Hepatocyte (in vitro differentiated cells): ENCODE results near the gene NXPH4.

Source experiments
- EZH2 ChIP-seq: fragments of 200-600 bp; sonication (generic); IDR thresholded peaks from 2 replicates; pipeline ENCODE4 v1.6.1; 2016; ENCODE audit warnings: antibody characterized with exemption, mild to moderate bottlenecking, borderline replicate concordance
- EZH2phosphoT487 ChIP-seq: fragments of 200-600 bp; sonication (generic); IDR thresholded peaks from one replicate; pipeline ENCODE4 v1.6.1; 2018; ENCODE audit warnings: antibody characterized with exemption, mild to moderate bottlenecking, low read depth, moderate library complexity; ENCODE audit not compliant: unreplicated experiment, severe bottlenecking
- TF ChIP-seq, protein P1 (sequence below): fragments of 200-600 bp; sonication (generic); IDR thresholded peaks from 2 replicates; pipeline ENCODE4 v1.5.1; 2016; ENCODE audit warnings: antibody characterized with exemption, mild to moderate bottlenecking; ENCODE audit not compliant: poor library complexity

DNA sequence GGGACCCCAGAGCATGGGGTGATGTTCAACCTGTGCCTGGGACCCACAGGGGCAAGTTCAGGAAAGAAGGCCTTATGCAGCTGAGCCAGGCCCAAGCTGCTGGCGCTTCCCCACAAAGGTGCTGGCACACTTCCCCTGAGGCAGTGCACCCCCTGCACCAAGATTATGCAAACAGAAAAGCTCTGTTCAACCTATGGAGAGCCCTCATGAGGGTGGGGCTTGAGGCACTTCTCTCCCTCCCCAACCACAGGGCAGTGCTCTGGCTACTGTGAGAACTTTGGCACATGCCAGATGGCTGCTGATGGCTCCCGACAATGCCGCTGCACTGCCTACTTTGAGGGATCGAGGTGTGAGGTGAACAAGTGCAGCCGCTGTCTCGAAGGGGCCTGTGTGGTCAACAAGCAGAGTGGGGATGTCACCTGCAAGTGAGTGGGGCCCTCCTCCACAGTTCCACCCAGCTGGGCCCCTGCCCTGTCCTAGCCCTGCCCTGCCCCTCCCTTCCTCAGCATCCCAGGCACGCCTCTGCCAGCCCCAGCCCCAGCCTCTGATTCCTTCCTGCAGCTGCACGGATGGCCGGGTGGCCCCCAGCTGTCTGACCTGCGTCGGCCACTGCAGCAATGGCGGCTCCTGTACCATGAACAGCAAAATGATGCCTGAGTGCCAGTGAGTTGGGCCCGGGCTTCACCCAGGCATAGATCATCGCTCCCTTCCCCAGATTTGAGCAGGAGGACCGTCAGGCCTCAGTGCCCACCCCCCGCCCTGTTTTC is 5.5 kb upstream of the NXPH4 start:
- TF ChIP-seq, protein P1, sequence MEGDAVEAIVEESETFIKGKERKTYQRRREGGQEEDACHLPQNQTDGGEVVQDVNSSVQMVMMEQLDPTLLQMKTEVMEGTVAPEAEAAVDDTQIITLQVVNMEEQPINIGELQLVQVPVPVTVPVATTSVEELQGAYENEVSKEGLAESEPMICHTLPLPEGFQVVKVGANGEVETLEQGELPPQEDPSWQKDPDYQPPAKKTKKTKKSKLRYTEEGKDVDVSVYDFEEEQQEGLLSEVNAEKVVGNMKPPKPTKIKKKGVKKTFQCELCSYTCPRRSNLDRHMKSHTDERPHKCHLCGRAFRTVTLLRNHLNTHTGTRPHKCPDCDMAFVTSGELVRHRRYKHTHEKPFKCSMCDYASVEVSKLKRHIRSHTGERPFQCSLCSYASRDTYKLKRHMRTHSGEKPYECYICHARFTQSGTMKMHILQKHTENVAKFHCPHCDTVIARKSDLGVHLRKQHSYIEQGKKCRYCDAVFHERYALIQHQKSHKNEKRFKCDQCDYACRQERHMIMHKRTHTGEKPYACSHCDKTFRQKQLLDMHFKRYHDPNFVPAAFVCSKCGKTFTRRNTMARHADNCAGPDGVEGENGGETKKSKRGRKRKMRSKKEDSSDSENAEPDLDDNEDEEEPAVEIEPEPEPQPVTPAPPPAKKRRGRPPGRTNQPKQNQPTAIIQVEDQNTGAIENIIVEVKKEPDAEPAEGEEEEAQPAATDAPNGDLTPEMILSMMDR, result no peak
- TF ChIP-seq EZH2phosphoT487 (no peak), EZH2 (no peak)
